ENCODE results near the gene MYCBP. TPM values are rescaled to one million over a fixed set of nuclear protein-coding genes. Genes with fewer than 3 reads are reported as not detected.

MYCBP gene
- total and polyA plus RNA-seq, 7 donors: 6.6 to 27.9 (median 11.7) TPM

DNA sequence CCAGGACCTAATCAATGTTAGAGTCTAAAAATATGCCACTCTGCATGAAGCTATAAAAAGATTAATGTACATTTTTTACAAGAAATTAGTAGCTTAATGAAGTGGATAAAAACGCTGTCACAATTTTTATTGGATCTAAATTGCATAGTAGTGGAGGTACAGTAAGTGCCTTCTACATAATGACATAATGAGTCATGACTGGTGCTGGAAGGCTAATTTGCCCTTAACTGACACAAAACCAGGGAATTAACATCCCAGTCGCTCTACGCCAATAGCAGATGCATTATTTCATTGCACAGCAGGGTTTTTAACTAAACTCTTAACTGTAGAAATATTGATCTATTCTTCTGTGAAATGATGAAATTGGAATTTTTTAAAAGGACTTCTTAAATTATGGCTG, 46.9 kb downstream of the MYCBP start:
- 59 to 65% (median 62%) methylated on average over 3 of the region's 3 CpGs for WGBS, 3 donors
- TF ChIP-seq, protein P1, sequence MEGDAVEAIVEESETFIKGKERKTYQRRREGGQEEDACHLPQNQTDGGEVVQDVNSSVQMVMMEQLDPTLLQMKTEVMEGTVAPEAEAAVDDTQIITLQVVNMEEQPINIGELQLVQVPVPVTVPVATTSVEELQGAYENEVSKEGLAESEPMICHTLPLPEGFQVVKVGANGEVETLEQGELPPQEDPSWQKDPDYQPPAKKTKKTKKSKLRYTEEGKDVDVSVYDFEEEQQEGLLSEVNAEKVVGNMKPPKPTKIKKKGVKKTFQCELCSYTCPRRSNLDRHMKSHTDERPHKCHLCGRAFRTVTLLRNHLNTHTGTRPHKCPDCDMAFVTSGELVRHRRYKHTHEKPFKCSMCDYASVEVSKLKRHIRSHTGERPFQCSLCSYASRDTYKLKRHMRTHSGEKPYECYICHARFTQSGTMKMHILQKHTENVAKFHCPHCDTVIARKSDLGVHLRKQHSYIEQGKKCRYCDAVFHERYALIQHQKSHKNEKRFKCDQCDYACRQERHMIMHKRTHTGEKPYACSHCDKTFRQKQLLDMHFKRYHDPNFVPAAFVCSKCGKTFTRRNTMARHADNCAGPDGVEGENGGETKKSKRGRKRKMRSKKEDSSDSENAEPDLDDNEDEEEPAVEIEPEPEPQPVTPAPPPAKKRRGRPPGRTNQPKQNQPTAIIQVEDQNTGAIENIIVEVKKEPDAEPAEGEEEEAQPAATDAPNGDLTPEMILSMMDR (IDR thresholded peaks at IDR 0.05): no peak
- Histone ChIP-seq H3K9me3 (no peaks in the 10 kb centered on the region), H3K4me1 (no peaks in the 10 kb centered on the region), H3K27me3 (ENCODE audit: insufficient read depth in 3 of 3, low read length in 2 of 3) (peaks cover 0 to 7% (median 0%) of the 10 kb centered on the region in 3 donors), H3K36me3 (ENCODE audit: insufficient read depth in 1 of 2, low read depth in 1 of 2) (no peaks in the 10 kb centered on the region), H3K27ac (no peak overlapping the region), H3K4me3 (no peak overlapping the region)
- ATAC-seq: no peak
- no peak for DNase-seq
- intact Hi-C loops (cut with DNase I): no loop called here

DNA sequence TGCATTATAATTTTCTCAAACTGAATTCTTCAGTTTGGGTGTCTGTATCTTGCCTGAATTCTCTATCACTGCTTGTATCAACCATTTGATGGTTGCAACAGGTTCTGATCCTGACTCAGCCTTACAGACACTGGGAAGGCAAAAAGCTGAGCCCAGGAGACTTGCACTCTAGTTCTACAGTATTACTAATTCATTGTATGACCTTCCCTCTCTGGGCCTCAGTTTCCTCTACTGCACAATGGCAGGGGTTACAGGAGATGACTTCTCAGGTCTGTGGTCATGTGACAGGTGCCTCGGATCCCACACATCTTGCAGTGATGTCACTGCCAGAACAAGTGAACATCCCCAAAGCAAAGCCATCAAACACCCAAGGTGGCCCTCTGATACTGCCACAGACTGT, 52.3 kb downstream of the MYCBP start:
- ATAC-seq (no peak), DNase-seq (no peak)
- 33 to 54% (median 53%) methylated on average over 1 of the region's 1 CpG for WGBS, 3 donors
- Histone ChIP-seq H3K4me3 (no peak overlapping the region), H3K36me3 (ENCODE audit: insufficient read depth in 1 of 2, low read depth in 1 of 2) (no peaks in the 10 kb centered on the region), H3K4me1 (peaks cover 5% of the 10 kb centered on the region), H3K9me3 (no peaks in the 10 kb centered on the region), H3K27ac (no peak overlapping the region), H3K27me3 (ENCODE audit: insufficient read depth in 3 of 3, low read length in 2 of 3) (peaks cover 0 to 52% (median 14%) of the 10 kb centered on the region in 3 donors)
- TF ChIP-seq, protein P1 (IDR thresholded peaks at IDR 0.05): no peak
- intact Hi-C loops (cut with DNase I): no loop called here

DNA sequence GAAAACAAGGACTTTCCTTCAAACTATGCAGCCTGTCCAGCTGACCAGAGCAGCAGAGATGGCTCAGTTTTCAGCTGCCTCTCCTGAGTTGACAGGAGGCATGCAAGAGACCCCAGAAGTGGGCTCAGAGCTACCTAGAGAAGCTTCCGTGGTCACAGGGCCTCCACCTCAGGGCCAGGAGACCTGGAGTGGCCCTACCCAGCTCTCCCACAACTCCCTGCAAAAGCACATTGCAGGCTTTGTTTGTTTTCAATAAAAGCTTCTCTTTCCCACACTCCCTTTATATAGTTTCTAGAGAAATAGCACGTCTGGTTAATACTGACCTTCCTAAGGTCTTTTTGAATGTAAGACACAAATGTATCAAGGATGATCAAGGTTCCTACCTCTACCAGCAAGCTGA, 53.6 kb downstream of the MYCBP start:
- Histone ChIP-seq H3K4me1 (peaks cover 5% of the 10 kb centered on the region), H3K9me3 (no peaks in the 10 kb centered on the region), H3K36me3 (ENCODE audit: insufficient read depth in 1 of 2, low read depth in 1 of 2) (no peaks in the 10 kb centered on the region), H3K27me3 (ENCODE audit: insufficient read depth in 3 of 3, low read length in 2 of 3) (peaks cover 0 to 65% (median 14%) of the 10 kb centered on the region in 3 donors), H3K4me3 (no peak overlapping the region), H3K27ac (no peak overlapping the region)
- TF ChIP-seq, protein P1 (IDR thresholded peaks at IDR 0.05): no peak
- intact Hi-C loops (cut with DNase I): loop anchor here in 1 of 2 donors (5.0 kb wide), 1 partner anchor 777 kb away; no protein-coding TSS in a partner anchor
- 80 to 90% (median 87%) methylated on average over 2 of the region's 2 CpGs for WGBS, 3 donors
- DNase-seq: no peak
- no peak for ATAC-seq

DNA sequence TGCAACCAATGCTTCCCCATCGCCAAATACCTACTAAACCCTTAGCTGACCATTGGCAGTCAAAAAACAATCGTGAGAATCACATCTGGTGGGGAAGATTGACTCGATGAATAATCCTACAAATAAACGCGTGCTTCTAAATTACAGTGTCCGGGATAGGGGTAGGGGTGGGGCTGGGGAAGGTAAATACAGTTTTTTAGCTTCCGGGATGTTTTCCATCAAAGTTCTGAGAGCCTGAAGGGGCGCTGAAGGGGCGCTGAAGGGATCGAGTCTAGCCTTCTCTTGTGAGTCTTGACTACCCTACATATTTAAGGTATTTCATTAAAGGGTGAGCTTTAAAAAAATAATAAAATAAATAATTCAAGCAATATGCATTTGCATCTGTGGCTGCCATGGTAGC, 54.1 kb downstream of the MYCBP start:
- 39 to 44% (median 41%) methylated on average over 10 of the region's 10 CpGs for WGBS, 3 donors
- TF ChIP-seq, protein P1 (IDR thresholded peaks at IDR 0.05): no peak
- no peaks in the 10 kb centered on the region for H3K36me3 ChIP-seq (ENCODE audit: insufficient read depth in 1 of 2, low read depth in 1 of 2)
- peaks cover 5% of the 10 kb centered on the region for H3K4me1 ChIP-seq
- intact Hi-C loops (cut with DNase I): loop anchor here in 1 of 2 donors (5.0 kb wide), 1 partner anchor 777 kb away; no protein-coding TSS in a partner anchor
- no peaks in the 10 kb centered on the region for H3K9me3 ChIP-seq
- ATAC-seq (no peak), DNase-seq (no peak)
- H3K4me3 ChIP-seq: no peak overlapping the region
- H3K27ac ChIP-seq: no peak overlapping the region
- H3K27me3 ChIP-seq (ENCODE audit: insufficient read depth in 3 of 3, low read length in 2 of 3): peaks cover 0 to 70% (median 14%) of the 10 kb centered on the region in 3 donors

Measured in psoas muscle (tissue), 8 donors.